Right atrium auricular region (tissue), 2 donors: ENCODE measurements around the gene BRCA1. TPM values are rescaled to one million over a fixed set of nuclear protein-coding genes. Genes with fewer than 3 reads are reported as not detected.

ENCODE experiments used
- DNase-seq: peaks from one replicate; pipeline ENCODE4 v3.0.0-alpha.2; 2019; ENCODE audit warnings: low spot score
- H3K27ac ChIP-seq, 2 donors: fragments of 200-600 bp; sonication (generic); 1 replicate in 1 of 2; 2 replicates in 1 of 2; pipeline ENCODE4 v1.5.1; 2016 to 2019
- H3K27me3 ChIP-seq, 2 donors: fragments of 200-600 bp; sonication (generic); one replicate each; pipeline versions ENCODE4 v1.5.1 to v1.6.0; 2017 to 2019
- H3K36me3 ChIP-seq: fragments of 200-600 bp; sonication (generic); one replicate; pipeline ENCODE4 v1.5.1; 2016
- H3K4me1 ChIP-seq, 2 donors: fragments of 200-600 bp; sonication (generic); one replicate each; pipeline versions ENCODE4 v1.5.1 to v1.6.0; 2017 to 2019
- H3K4me3 ChIP-seq, 2 donors: fragments of 200-600 bp; sonication (generic); 1 replicate in 1 of 2; 2 replicates in 1 of 2; pipeline ENCODE4 v1.5.1; 2017 to 2019; ENCODE audit warnings: mild to moderate bottlenecking in 1 of 2, moderate library complexity in 1 of 2
- H3K9me3 ChIP-seq, 2 donors: fragments of 200-600 bp; sonication (generic); one replicate each; pipeline ENCODE4 v1.5.1; 2019
- CTCF ChIP-seq, 2 donors: fragments of 200-600 bp; sonication (generic); IDR thresholded peaks; one replicate each; pipeline ENCODE4 v1.5.1; 2019; ENCODE audit warnings: antibody characterized with exemption in 2 of 2
- total RNA-seq, 2 donors: library from RNA; depleted of rRNA; stranded (reverse); fragments of >200 nt; gene quantifications; one replicate each; pipeline ENCODE4 v1.1.0, GENCODE V29; 2016

Gene BRCA1
- total RNA-seq, 2 donors from 2014 or later = 5.4 to 8.4 TPM

GRCh38 chr17:43020789-43021740, 104.1 kb downstream of the BRCA1 start:
- Histone ChIP-seq H3K4me3 (peak overlapping the region; percentile 84 to 99), H3K27me3 (no peaks in the 10 kb centered on the region), H3K4me1 (peaks cover 0 to 60% of the 10 kb centered on the region in 2 donors), H3K27ac (peak overlapping the region; percentile 91 to 96), H3K36me3 (peaks cover 14% of the 10 kb centered on the region), H3K9me3 (no peaks in the 10 kb centered on the region)
- TF ChIP-seq CTCF (IDR thresholded peaks at IDR 0.05) = no peak
- peak; percentile 85 for DNase-seq

- Histone ChIP-seq H3K4me1 (peaks cover 0 to 64% of the 10 kb centered on the region in 2 donors), H3K27me3 (no peaks in the 10 kb centered on the region), H3K4me3 (peak overlapping the region in 1 of 2 donors; percentile 99), H3K36me3 (peaks cover 23% of the 10 kb centered on the region), H3K9me3 (no peaks in the 10 kb centered on the region), H3K27ac (peak overlapping the region; percentile 91 to 96)
- DNase-seq = no peak
- TF ChIP-seq CTCF (IDR thresholded peaks at IDR 0.05) = no peak
Observed at GRCh38 chr17:43020030-43020621, 105.0 kb downstream of the BRCA1 start.

- peaks cover 25% of the 10 kb centered on the region for H3K36me3 ChIP-seq
- no peaks in the 10 kb centered on the region for H3K9me3 ChIP-seq
- TF ChIP-seq CTCF (IDR thresholded peaks at IDR 0.05) = no peak
- DNase-seq = no peak
- no peaks in the 10 kb centered on the region for H3K27me3 ChIP-seq
- peak overlapping the region in 1 of 2 donors; percentile 10 for H3K4me3 ChIP-seq
- H3K4me1 ChIP-seq = peaks cover 0 to 68% of the 10 kb centered on the region in 2 donors
- H3K27ac ChIP-seq = peak overlapping the region; percentile 91 to 96
Observed at GRCh38 chr17:43019418-43019817, 105.7 kb downstream of the BRCA1 start.

- Histone ChIP-seq H3K36me3 (peaks cover 25% of the 10 kb centered on the region), H3K27me3 (no peaks in the 10 kb centered on the region), H3K27ac (peak overlapping the region; percentile 91 to 96), H3K4me3 (no peak overlapping the region), H3K4me1 (peaks cover 0 to 69% of the 10 kb centered on the region in 2 donors), H3K9me3 (no peaks in the 10 kb centered on the region)
- TF ChIP-seq CTCF (IDR thresholded peaks at IDR 0.05) = no peak
- DNase-seq = no peak
Observed at GRCh38 chr17:43018932-43019331, 106.2 kb downstream of the BRCA1 start.

GRCh38 chr17:43018008-43018853, 106.9 kb downstream of the BRCA1 start:
- H3K36me3 ChIP-seq = peaks cover 26% of the 10 kb centered on the region
- no peak overlapping the region for H3K4me3 ChIP-seq
- peaks cover 0 to 76% of the 10 kb centered on the region in 2 donors for H3K4me1 ChIP-seq
- no peak for TF ChIP-seq CTCF (IDR thresholded peaks at IDR 0.05)
- DNase-seq = no peak
- H3K27ac ChIP-seq = peak overlapping the region; percentile 18 to 31
- H3K9me3 ChIP-seq = no peaks in the 10 kb centered on the region
- no peaks in the 10 kb centered on the region for H3K27me3 ChIP-seq
